Astrocyte (in vitro differentiated cells and primary cell): ENCODE measurements around the gene LRMDA. TPM values are rescaled to one million over a fixed set of nuclear protein-coding genes. Genes with fewer than 3 reads are reported as not detected.

Source experiments
- DNase-seq: peaks from one replicate; pipeline ENCODE4 v3.0.0-alpha.2; 2010; ENCODE audit warnings: low read depth
- FAIRE-seq: peaks from 2 replicates; lab custom pipeline; 2011; peaks lifted over from hg19 to GRCh38; lab: Jason Lieb, UNC
- H2AFZ ChIP-seq: 2 replicates; pipeline ENCODE4 v1.6.0; 2012; ENCODE audit warnings: low read depth, low read length, inconsistent platforms
- H3K27ac ChIP-seq: 2 replicates; pipeline ENCODE4 v1.5.1; 2011; ENCODE audit warnings: low read depth, low read length, inconsistent platforms
- H3K27me3 ChIP-seq: 2 replicates; pipeline ENCODE4 v1.6.0; 2011; ENCODE audit warnings: low read length, inconsistent platforms; ENCODE audit not compliant: insufficient read depth
- H3K36me3 ChIP-seq: 2 replicates; pipeline ENCODE4 v1.5.1; 2011; ENCODE audit warnings: low read length, inconsistent platforms; ENCODE audit not compliant: insufficient read depth
- H3K4me1 ChIP-seq: 2 replicates; pipeline ENCODE4 v1.5.1; 2011; ENCODE audit warnings: low read length, inconsistent platforms; ENCODE audit not compliant: insufficient read depth
- H3K4me2 ChIP-seq: 2 replicates; pipeline ENCODE4 v1.6.0; 2012; ENCODE audit warnings: low read length, inconsistent platforms
- H3K4me3 ChIP-seq: 2 replicates; pipeline ENCODE4 v1.5.1; 2011; ENCODE audit warnings: low read depth, mild to moderate bottlenecking, low read length, inconsistent platforms; ENCODE audit not compliant: insufficient read depth
- H3K79me2 ChIP-seq: 2 replicates; pipeline ENCODE4 v1.6.0; 2012; ENCODE audit warnings: mild to moderate bottlenecking, low read length, inconsistent platforms; ENCODE audit not compliant: insufficient read depth
- H3K9ac ChIP-seq: 2 replicates; pipeline ENCODE4 v1.6.0; 2012; ENCODE audit warnings: mild to moderate bottlenecking, low read length, inconsistent platforms
- H3K9me3 ChIP-seq: 2 replicates; pipeline ENCODE4 v1.5.1; 2012; ENCODE audit warnings: low read depth, mild to moderate bottlenecking, low read length, inconsistent platforms; ENCODE audit not compliant: insufficient read depth
- H4K20me1 ChIP-seq: 2 replicates; pipeline ENCODE4 v1.6.0; 2012; ENCODE audit warnings: low read length, inconsistent platforms; ENCODE audit not compliant: insufficient read depth
- H3K27ac Mint-ChIP-seq: one replicate; pipeline ENCODE4 v1.8.0; 2021; ENCODE audit warnings: mild to moderate bottlenecking, mixed read lengths; ENCODE audit not compliant: unreplicated experiment
- H3K27me3 Mint-ChIP-seq: one replicate; pipeline ENCODE4 v1.8.0; 2021; ENCODE audit warnings: low read depth, mixed read lengths; ENCODE audit not compliant: unreplicated experiment
- H3K36me3 Mint-ChIP-seq: one replicate; pipeline ENCODE4 v1.8.0; 2021; ENCODE audit warnings: low read depth, mixed read lengths; ENCODE audit not compliant: unreplicated experiment
- H3K4me1 Mint-ChIP-seq: one replicate; pipeline ENCODE4 v1.8.0; 2021; ENCODE audit warnings: low read depth, mixed read lengths; ENCODE audit not compliant: unreplicated experiment
- H3K4me3 Mint-ChIP-seq: one replicate; pipeline ENCODE4 v1.8.0; 2021; ENCODE audit warnings: mild to moderate bottlenecking, moderate library complexity, mixed read lengths; ENCODE audit not compliant: unreplicated experiment
- H3K9me3 Mint-ChIP-seq: one replicate; pipeline ENCODE4 v1.8.0; 2021; ENCODE audit warnings: mild to moderate bottlenecking, mixed read lengths; ENCODE audit not compliant: unreplicated experiment
- CTCF ChIP-seq: IDR thresholded peaks from 2 replicates; pipeline ENCODE4 v1.5.1; 2011; ENCODE audit warnings: low read depth, mild to moderate bottlenecking, inconsistent platforms, low read length, moderate library complexity; ENCODE audit not compliant: insufficient read depth
- EZH2 ChIP-seq: IDR thresholded peaks from 2 replicates; pipeline ENCODE4 v1.6.1; 2012; ENCODE audit warnings: mild to moderate bottlenecking, low read length, inconsistent platforms; ENCODE audit not compliant: insufficient read depth
- total RNA-seq: library from RNA; stranded (reverse); gene quantifications from 2 replicates; pipeline ENCODE4 v1.2.1, GENCODE V29; 2021

The LRMDA gene
- total RNA-seq, 1 donor from 2014 or later = 2.7 TPM

GRCh38 chr10:75483188-75483587 is 51.8 kb downstream of the LRMDA start:
- H3K9ac ChIP-seq = no peak overlapping the region
- no peak for FAIRE-seq

GRCh38 chr10:75484717-75485116 is 53.3 kb downstream of the LRMDA start:
- Histone ChIP-seq H3K9me3 (no peaks in the 10 kb centered on the region), H3K79me2 (no peaks in the 10 kb centered on the region), H3K4me2 (no peak overlapping the region), H3K27ac (no peak overlapping the region), H3K4me1 (no peaks in the 10 kb centered on the region), H3K27me3 (peaks cover 12% of the 10 kb centered on the region), H4K20me1 (no peaks in the 10 kb centered on the region), H3K4me3 (no peak overlapping the region), H3K9ac (no peak overlapping the region), H3K36me3 (no peaks in the 10 kb centered on the region), H2AFZ (no peak overlapping the region)
- no peak overlapping the region for H3K27ac Mint-ChIP-seq
- no peak for TF ChIP-seq EZH2
- no peak for TF ChIP-seq CTCF
- H3K36me3 Mint-ChIP-seq = no peaks in the 10 kb centered on the region
- H3K4me1 Mint-ChIP-seq = peaks cover 5% of the 10 kb centered on the region
- H3K27me3 Mint-ChIP-seq = peaks cover 12% of the 10 kb centered on the region
- H3K9me3 Mint-ChIP-seq = no peaks in the 10 kb centered on the region
- FAIRE-seq = no peak
- no peak overlapping the region for H3K4me3 Mint-ChIP-seq
- no peak for DNase-seq

More at GRCh38 chr10:75483188-75483587, 51.8 kb downstream of the LRMDA start:
- no peak for DNase-seq
- Histone ChIP-seq H2AFZ (no peak overlapping the region), H3K27ac (no peak overlapping the region), H3K79me2 (no peaks in the 10 kb centered on the region), H3K4me1 (no peaks in the 10 kb centered on the region), H3K9me3 (no peaks in the 10 kb centered on the region), H4K20me1 (no peaks in the 10 kb centered on the region), H3K4me2 (no peak overlapping the region), H3K4me3 (no peak overlapping the region), H3K27me3 (peaks cover 11% of the 10 kb centered on the region), H3K36me3 (no peaks in the 10 kb centered on the region)
- Mint-ChIP-seq H3K27ac (no peak overlapping the region), H3K4me3 (no peak overlapping the region), H3K9me3 (peaks cover 2% of the 10 kb centered on the region), H3K36me3 (no peaks in the 10 kb centered on the region), H3K4me1 (peaks cover 5% of the 10 kb centered on the region), H3K27me3 (peaks cover 9% of the 10 kb centered on the region)
- no peak for TF ChIP-seq EZH2
- no peak for TF ChIP-seq CTCF

- Histone ChIP-seq H3K79me2 (no peaks in the 10 kb centered on the region), H3K4me1 (no peaks in the 10 kb centered on the region), H3K4me2 (no peak overlapping the region), H3K27ac (no peak overlapping the region), H4K20me1 (no peaks in the 10 kb centered on the region), H3K27me3 (peaks cover 7% of the 10 kb centered on the region), H3K9ac (no peak overlapping the region), H2AFZ (no peak overlapping the region), H3K36me3 (no peaks in the 10 kb centered on the region), H3K4me3 (no peak overlapping the region), H3K9me3 (no peaks in the 10 kb centered on the region)
- FAIRE-seq (no peak), DNase-seq (no peak)
- Mint-ChIP-seq H3K36me3 (no peaks in the 10 kb centered on the region), H3K9me3 (no peaks in the 10 kb centered on the region), H3K27me3 (peaks cover 13% of the 10 kb centered on the region), H3K4me3 (no peak overlapping the region), H3K4me1 (peaks cover 5% of the 10 kb centered on the region), H3K27ac (no peak overlapping the region)
- TF ChIP-seq EZH2 = no peak
These were observed 55.2 kb downstream of the LRMDA start for GRCh38 chr10:75486591-75486990.
